Esophagus muscularis mucosa (tissue), 4 donors: Measurements from ENCODE around the gene RGS2. TPM values are rescaled to one million over a fixed set of nuclear protein-coding genes. Genes with fewer than 3 reads are reported as not detected.

Experiments used
- DNase-seq: peaks from one replicate; pipeline ENCODE4 v3.0.0-alpha.2; 2017; ENCODE audit errors: extremely low spot score
- H3K27ac ChIP-seq, 4 donors: fragments of 200-600 bp; sonication (generic); replicated peaks in 1 of 4; 1 replicate in 3 of 4; 2 replicates in 1 of 4; pipeline ENCODE4 v1.5.1; 2016 to 2019; ENCODE audit warnings: mild to moderate bottlenecking in 1 of 4
- H3K27me3 ChIP-seq, 4 donors: fragments of 200-600 bp; sonication (generic); one replicate each; pipeline versions ENCODE4 v1.5.1 to v1.6.0; 2016 to 2019
- H3K36me3 ChIP-seq, 4 donors: fragments of 200-600 bp; sonication (generic); one replicate each; pipeline ENCODE4 v1.5.1; 2016 to 2019
- H3K4me1 ChIP-seq, 4 donors: fragments of 200-600 bp; sonication (generic); one replicate each; pipeline ENCODE4 v1.5.1; 2016 to 2019
- H3K4me3 ChIP-seq, 4 donors: fragments of 200-600 bp; sonication (generic); 1 replicate in 2 of 4; 2 replicates in 2 of 4; pipeline ENCODE4 v1.5.1; 2016 to 2019; ENCODE audit warnings: mild to moderate bottlenecking in 4 of 4, moderate library complexity in 1 of 4
- H3K9me3 ChIP-seq, 4 donors: fragments of 200-600 bp; sonication (generic); 1 replicate in 3 of 4; 2 replicates in 1 of 4; pipeline ENCODE4 v1.5.1; 2016 to 2019
- EP300 ChIP-seq: sonication (generic); formaldehyde crosslinking; IDR thresholded peaks from one replicate; pipeline ENCODE4 v1.6.1; 2017; ENCODE audit warnings: antibody characterized with exemption
- POLR2A ChIP-seq: fragments of 450-650 bp; IDR thresholded peaks from one replicate; pipeline ENCODE4 v1.6.1; 2017; ENCODE audit warnings: antibody characterized with exemption, moderate library complexity, mild to moderate bottlenecking, low read depth
- POLR2AphosphoS5 ChIP-seq, 2 donors: sonication (generic); formaldehyde crosslinking; IDR thresholded peaks; one replicate each; pipeline ENCODE4 v1.6.1; 2017; ENCODE audit warnings: antibody characterized with exemption in 2 of 2
- WGBS: methylation state at CpG from one replicate; pipeline ENCODE4 v1.1.5; 2018; 5-methylcytosine and 5-hydroxymethylcytosine counted together
- intact Hi-C: fragments of 100-400 bp; cut with DNase I; formaldehyde crosslinking; loops from one replicate; pipeline ENCODE4 v1.15.1; 2023
- total RNA-seq, 4 donors: library from RNA; depleted of rRNA; stranded (reverse); fragments of >200 nt; gene quantifications; one replicate each; pipeline versions ENCODE4 v1.1.0 to v1.2.1, GENCODE V29; 2016
- TF ChIP-seq, protein P1 (sequence below), 3 experiments: fragments of 200-600 bp in 2 of 3; fragments of 450-650 bp in 1 of 3; sonication (generic) in 2 of 3; IDR thresholded peaks; one replicate each; pipeline ENCODE4 v1.5.1; 2017 to 2019; ENCODE audit warnings: antibody characterized with exemption in 3 of 3, mild to moderate bottlenecking in 2 of 3, moderate library complexity in 1 of 3

The RGS2 gene
- total RNA-seq, 4 donors from 2014 or later, result 337 to 754 (median 525) TPM

DNA sequence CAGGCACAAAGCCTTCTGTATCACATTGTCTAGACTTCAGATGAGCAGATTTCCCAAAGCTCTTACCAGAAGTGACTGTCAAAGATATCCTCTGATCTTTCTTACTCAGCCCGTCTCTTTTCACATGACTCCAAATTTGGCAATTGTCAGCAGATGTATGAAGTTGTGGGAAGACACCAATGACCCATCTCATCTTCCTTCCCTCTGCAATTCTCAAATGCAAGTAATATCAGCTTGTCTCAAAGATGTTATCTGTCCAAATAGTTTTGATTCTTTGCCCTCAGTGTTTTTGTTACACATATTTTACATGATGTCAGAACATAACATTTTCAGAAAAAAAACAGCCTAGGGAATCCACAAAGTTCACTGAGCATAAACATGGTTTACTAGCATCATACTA, 45.1 kb upstream of the RGS2 start:
- Histone ChIP-seq H3K4me3 (no peak overlapping the region), H3K4me1 (peaks cover 0 to 12% (median 5%) of the 10 kb centered on the region in 4 donors), H3K27ac (no peak overlapping the region), H3K9me3 (no peaks in the 10 kb centered on the region), H3K36me3 (no peaks in the 10 kb centered on the region), H3K27me3 (no peaks in the 10 kb centered on the region)
- TF ChIP-seq POLR2A, result no peak
- TF ChIP-seq, protein P1, sequence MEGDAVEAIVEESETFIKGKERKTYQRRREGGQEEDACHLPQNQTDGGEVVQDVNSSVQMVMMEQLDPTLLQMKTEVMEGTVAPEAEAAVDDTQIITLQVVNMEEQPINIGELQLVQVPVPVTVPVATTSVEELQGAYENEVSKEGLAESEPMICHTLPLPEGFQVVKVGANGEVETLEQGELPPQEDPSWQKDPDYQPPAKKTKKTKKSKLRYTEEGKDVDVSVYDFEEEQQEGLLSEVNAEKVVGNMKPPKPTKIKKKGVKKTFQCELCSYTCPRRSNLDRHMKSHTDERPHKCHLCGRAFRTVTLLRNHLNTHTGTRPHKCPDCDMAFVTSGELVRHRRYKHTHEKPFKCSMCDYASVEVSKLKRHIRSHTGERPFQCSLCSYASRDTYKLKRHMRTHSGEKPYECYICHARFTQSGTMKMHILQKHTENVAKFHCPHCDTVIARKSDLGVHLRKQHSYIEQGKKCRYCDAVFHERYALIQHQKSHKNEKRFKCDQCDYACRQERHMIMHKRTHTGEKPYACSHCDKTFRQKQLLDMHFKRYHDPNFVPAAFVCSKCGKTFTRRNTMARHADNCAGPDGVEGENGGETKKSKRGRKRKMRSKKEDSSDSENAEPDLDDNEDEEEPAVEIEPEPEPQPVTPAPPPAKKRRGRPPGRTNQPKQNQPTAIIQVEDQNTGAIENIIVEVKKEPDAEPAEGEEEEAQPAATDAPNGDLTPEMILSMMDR (IDR thresholded peaks at IDR 0.05), result no peak
- no peak for TF ChIP-seq EP300
- TF ChIP-seq POLR2AphosphoS5 (IDR thresholded peaks at IDR 0.05), result no peak
- 53% methylated on average over 1 of the region's 1 CpG for WGBS
- intact Hi-C loops, result no loop called here
- DNase-seq, result no peak

DNA sequence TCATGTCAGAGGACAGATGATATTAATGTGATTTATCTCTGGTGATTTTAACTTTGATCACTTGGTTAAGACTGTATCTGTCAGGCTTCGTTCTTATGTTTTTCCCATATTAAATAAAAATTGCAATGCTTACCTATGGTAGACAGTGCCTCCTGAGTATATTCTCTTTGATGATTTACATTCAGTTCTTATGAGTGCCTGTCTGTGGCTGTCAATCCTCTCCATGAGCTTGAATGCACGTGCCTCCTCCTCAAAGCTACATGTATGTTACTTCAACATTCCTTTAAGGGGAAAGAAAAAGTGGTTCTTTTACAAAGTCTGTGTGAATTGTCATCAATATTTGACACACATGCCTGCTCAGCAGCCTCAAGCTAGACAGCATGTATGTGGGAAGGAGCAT, 44.2 kb upstream of the RGS2 start:
- Histone ChIP-seq H3K36me3 (no peaks in the 10 kb centered on the region), H3K4me1 (peaks cover 0 to 12% (median 5%) of the 10 kb centered on the region in 4 donors), H3K4me3 (no peak overlapping the region), H3K9me3 (no peaks in the 10 kb centered on the region), H3K27me3 (no peaks in the 10 kb centered on the region), H3K27ac (no peak overlapping the region)
- intact Hi-C loops, result no loop called here
- WGBS, result 91% methylated on average over 2 of the region's 2 CpGs
- no peak for TF ChIP-seq EP300
- TF ChIP-seq POLR2AphosphoS5 (IDR thresholded peaks at IDR 0.05), result no peak
- no peak for TF ChIP-seq POLR2A
- TF ChIP-seq, protein P1 (IDR thresholded peaks at IDR 0.05), result no peak
- no peak for DNase-seq

- Histone ChIP-seq H3K36me3 (no peaks in the 10 kb centered on the region), H3K27me3 (no peaks in the 10 kb centered on the region), H3K4me3 (no peak overlapping the region), H3K4me1 (peaks cover 0 to 12% (median 5%) of the 10 kb centered on the region in 4 donors), H3K27ac (no peak overlapping the region), H3K9me3 (no peaks in the 10 kb centered on the region)
- 100% methylated on average over 1 of the region's 1 CpG for WGBS
- DNase-seq, result no peak
- TF ChIP-seq EP300 (no peak), POLR2AphosphoS5 (IDR thresholded peaks at IDR 0.05) (no peak), POLR2A (no peak)
- TF ChIP-seq, protein P1 (IDR thresholded peaks at IDR 0.05), result no peak
- intact Hi-C loops, result no loop called here
Measured at GRCh38 chr1:192766009-192766625, 42.7 kb upstream of the RGS2 start.

GRCh38 chr1:192766876-192767275, 42.0 kb upstream of the RGS2 start:
- intact Hi-C loops, result no loop called here
- WGBS, result 96% methylated on average over 3 of the region's 3 CpGs
- Histone ChIP-seq H3K4me3 (no peak overlapping the region), H3K9me3 (no peaks in the 10 kb centered on the region), H3K27ac (no peak overlapping the region), H3K4me1 (peaks cover 0 to 12% (median 5%) of the 10 kb centered on the region in 4 donors), H3K27me3 (no peaks in the 10 kb centered on the region), H3K36me3 (no peaks in the 10 kb centered on the region)
- DNase-seq, result no peak
- TF ChIP-seq, protein P1 (IDR thresholded peaks at IDR 0.05), result no peak
- TF ChIP-seq POLR2AphosphoS5 (IDR thresholded peaks at IDR 0.05) (no peak), POLR2A (no peak), EP300 (no peak)

- H3K27ac ChIP-seq, result no peak overlapping the region
- TF ChIP-seq, protein P1 (IDR thresholded peaks at IDR 0.05), result no peak
- TF ChIP-seq EP300 (no peak), POLR2A (no peak), POLR2AphosphoS5 (IDR thresholded peaks at IDR 0.05) (no peak)
- no peaks in the 10 kb centered on the region for H3K36me3 ChIP-seq
- 100% methylated on average over 2 of the region's 2 CpGs for WGBS
- intact Hi-C loops, result no loop called here
- no peaks in the 10 kb centered on the region for H3K9me3 ChIP-seq
- no peak overlapping the region for H3K4me3 ChIP-seq
- no peaks in the 10 kb centered on the region for H3K27me3 ChIP-seq
- no peak for DNase-seq
- peaks cover 0 to 12% (median 5%) of the 10 kb centered on the region in 4 donors for H3K4me1 ChIP-seq
Measured at GRCh38 chr1:192767798-192768197, 41.0 kb upstream of the RGS2 start.
